Measurements from ENCODE around the gene WDR82.
A peak's percentile ranks its signal among the peaks of the same experiment; 100 is the strongest.

WDR82 gene

DNA sequence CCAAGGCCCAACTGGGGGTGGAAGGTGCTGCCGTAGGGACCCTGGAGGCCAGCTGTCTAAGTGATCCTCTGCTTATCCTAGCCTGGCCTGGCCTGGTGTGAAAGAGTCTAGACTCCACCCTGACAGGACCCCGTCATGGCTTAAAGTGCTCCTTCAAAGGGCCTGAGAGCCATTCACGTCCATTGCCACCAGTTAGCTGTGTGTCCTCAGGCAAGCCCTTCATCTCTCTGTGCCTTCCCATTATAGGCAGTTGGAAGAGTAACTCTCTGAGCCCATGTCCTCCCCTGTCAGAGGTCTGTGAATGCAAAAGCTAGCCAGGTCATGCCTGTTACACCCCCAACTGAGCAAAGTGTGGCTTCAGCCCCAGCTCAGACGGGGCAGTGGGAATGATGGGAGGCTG lies 28.5 kb upstream of the WDR82 start:
- DNase-seq (ENCODE audit: low spot score): no peak

DNA sequence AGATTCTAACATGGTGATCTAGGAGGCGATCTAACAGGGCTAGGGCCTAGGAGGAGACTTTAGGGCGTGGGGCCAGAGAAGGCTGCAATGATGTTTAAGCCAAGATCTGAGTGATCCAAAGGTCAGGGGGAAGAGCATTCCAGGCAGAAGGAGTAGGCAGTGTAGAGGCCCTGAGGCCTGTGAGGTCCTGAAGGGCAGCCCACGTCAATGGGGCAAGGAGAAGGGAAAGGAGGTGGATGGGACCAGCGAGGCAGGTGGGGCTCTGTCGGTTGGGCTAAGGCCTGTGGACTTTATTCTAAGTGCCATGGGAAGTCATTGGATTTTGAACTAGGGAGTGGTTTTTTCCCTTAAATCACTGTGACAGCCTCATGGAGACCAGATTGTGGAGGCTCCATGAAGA lies 27.5 kb upstream of the WDR82 start:
- DNase-seq (ENCODE audit: low spot score): no peak

DNA sequence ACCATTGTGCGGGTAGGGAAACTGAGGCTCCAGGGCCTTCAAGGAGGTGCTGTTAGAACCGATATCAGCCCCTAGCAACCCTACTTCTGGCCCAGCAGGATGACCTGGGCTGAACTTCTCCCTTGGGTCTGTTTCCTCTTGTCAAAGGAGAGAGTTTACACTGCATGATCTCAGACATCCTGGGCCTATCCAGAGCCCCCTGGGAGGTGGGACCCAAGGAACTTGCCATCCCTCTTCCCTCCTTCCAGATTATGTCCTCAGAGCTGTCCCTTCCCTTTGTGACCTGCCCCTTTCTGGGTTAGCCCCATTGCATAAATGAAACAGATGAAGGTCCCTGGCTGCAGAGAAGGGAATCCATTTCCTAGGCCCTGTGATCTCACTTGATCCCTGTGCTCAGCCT lies 25.4 kb upstream of the WDR82 start:
- DNase-seq (ENCODE audit: low spot score): no peak

- no peak for DNase-seq (ENCODE audit: low spot score)
Observed at GRCh38 chr3:52302426-52303145, 24.1 kb upstream of the WDR82 start.

DNA sequence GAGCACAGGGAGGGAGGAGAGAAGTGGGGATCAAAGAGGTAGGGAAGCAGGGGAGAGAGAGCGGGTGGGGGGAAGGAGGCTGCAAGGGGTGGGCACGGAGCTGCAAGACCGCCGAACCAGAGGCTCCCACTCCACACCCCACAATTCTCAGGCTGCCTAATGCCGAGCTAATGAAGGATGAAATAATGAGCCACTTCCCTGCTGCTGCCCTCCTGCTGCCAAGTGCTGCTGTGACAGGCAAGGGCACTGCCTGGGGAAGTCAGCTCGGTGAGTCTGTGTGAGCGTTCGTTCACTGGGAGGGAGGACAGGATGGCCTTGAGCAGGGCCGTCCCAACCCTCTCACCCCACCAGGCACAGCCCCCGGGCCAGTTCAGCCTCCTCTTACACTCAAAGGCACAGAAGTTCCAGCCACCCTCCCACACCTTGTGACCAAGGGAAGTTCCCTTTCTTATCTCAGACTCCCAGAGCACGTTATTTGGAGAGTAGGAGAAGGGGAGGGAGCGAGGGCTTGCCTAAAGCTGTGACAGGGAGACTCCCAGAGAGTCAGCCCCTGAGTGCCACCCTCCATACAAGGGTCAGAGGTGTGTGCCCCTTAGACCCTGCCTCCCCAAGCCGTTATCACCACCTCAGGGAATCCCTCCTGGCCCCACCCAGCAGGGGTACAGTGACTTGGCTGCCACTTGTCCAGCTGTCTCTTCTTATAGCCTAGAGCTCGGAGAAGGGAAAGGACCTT lies 21.6 kb upstream of the WDR82 start:
- no peak for DNase-seq (ENCODE audit: low spot score)

DNA sequence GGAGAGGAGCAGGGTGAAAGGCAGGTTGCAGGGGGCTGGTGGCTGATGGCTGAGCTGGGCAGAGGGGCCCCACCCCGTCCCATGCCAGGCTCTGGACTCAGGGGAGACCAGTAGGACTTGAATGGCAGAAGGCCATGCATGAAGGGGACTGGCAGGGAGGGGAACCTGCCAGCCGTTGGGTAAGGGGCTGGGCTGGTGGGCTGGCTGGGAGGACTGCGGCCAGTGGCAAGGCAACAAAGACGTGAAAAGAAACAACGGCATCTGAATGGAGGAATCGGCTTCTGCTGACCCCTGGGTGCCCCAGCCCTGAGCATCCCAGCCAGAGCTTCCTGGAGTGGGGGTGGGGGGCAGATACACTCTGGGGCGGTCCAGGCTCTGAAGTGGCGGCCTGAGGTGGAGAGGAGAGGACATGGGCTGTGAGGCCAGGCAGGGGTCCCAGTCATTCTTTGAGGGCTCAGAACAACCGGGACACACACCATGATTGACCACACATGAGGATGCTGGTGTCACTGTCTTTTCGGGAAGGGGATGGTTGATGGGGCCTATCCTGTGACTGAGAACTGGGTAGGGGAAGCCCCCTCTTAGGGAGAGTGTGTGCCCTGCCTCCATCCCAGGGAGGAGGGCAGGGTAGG lies 20.9 kb upstream of the WDR82 start:
- DNase-seq (ENCODE audit: low spot score): no peak

- DNase-seq (ENCODE audit: low spot score): no peak
Observed at GRCh38 chr3:52298149-52299098, 20.0 kb upstream of the WDR82 start.

GRCh38 chr3:52297242-52298148 lies 19.0 kb upstream of the WDR82 start:
- no peak for DNase-seq (ENCODE audit: low spot score)

GRCh38 chr3:52295671-52296208 lies 17.3 kb upstream of the WDR82 start:
- DNase-seq (ENCODE audit: low spot score): no peak

DNA sequence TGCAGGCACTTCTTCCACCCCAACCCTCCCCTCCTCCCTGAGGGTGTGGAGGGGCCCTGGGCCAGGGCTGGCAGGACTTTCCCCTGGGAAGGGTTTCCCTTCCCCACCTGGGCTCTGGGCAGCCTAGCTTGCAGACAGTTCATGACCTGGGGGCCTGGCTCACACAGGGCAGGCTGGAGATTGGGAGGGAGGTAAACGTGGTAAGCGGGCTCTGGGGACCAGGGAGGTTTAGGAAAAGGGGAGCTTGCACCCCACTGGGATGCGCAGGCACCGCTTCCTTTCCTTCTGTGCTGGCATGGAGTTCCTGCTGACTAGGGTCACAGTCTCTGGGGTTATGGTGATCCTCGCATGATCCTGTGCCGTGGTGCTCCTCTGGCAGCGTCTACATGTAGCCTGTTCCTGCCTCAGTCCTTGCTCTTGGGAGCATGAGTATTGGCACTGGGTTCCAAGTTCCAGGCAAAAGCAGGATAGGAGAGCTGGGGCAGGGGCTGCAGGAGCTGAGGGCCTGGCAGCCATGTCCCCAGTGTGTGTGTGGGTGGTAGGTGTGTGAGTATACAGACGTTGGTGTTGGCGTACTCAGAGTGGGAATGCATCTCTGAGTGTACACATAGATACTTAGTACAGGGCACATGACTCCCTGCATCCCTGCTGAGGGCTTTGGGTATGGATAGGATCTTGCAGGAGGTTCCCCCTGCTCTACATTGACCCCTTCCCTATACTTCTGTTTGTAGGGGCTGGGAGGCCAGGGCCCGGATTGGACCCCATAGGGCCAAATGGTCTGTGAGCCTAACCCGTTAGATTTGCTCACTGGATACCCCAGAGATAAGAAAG lies 16.1 kb upstream of the WDR82 start:
- no peak for DNase-seq (ENCODE audit: low spot score)

GRCh38 chr3:52293491-52294319 lies 15.3 kb upstream of the WDR82 start:
- DNase-seq (ENCODE audit: low spot score): no peak

GRCh38 chr3:52292247-52293065 lies 14.0 kb upstream of the WDR82 start:
- no peak for DNase-seq (ENCODE audit: low spot score)

GRCh38 chr3:52291508-52292181 lies 13.2 kb upstream of the WDR82 start:
- peak; percentile 41 for DNase-seq (ENCODE audit: low spot score)

- no peak for DNase-seq (ENCODE audit: low spot score)
Observed at GRCh38 chr3:52290596-52291507, 12.4 kb upstream of the WDR82 start.

GRCh38 chr3:52289747-52290595 lies 11.5 kb upstream of the WDR82 start:
- DNase-seq (ENCODE audit: low spot score): no peak
